Eye (tissue), 1 donor: ENCODE data around the gene DAZAP1.
A peak's percentile ranks its signal among the peaks of the same experiment; 100 is the strongest.
"Not testable (repeated sequence)": the region's sequence is repeated elsewhere in the genome, so short reads cannot be mapped to it uniquely, and the experiment has no call there.

Experiments used
- DNase-seq: peaks from one replicate; pipeline ENCODE4 v3.0.0-alpha.2; 2015

DAZAP1 gene

DNA sequence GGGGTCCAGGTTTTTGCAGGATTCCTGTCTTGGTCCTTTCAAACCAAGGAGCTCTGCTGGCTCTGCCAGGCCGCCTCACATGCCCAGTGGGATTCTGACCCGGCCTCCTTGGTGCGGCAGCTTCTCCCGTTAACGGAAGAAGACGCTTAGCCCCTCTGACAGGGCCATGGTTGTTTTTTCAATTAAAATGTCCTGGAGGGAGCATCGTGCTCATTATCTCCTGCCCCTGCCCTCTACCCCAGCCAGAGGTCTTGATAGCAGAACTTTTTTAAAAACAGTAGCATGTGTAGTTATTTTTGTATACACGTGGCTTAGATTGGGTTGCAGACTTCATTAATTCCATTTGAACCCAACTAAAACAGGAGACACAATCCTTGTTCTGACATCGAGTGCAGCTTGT is 19.4 kb downstream of the DAZAP1 start:
- DNase-seq: peak; percentile 72

DNA sequence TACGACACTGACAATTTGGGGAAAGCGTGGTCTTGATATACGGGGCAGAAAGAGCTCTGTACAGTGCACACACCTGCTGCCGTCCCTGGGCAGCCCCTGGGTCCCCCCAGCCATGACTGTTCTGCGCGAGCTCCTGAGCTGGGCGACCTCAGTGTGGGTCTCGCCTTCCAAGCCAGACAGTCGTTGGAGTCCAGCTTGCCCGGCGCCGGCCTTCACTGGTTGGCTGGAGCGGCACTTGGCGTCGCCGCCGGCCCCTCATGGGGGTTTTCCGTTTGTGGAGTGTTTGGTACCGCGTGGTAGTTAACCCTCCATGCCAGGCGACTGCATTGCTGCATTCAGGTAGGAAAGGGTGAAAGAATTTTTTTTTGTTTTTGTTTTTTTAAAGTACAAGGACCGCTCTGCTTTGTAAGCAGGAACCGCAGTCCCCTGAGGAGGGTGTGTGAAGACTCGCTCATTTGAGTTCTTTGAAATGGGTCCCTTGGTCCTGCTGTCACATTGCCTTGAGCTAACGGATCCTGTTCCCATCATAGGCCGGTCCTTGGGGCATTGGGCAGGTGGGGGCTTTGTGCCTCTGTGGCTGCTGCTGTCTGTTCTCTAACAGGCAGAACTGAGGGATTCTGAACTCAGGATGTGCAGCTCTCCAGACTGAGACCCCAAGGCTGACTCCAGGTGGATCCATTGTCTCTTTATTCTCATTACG is 20.0 kb downstream of the DAZAP1 start:
- no peak for DNase-seq

DNA sequence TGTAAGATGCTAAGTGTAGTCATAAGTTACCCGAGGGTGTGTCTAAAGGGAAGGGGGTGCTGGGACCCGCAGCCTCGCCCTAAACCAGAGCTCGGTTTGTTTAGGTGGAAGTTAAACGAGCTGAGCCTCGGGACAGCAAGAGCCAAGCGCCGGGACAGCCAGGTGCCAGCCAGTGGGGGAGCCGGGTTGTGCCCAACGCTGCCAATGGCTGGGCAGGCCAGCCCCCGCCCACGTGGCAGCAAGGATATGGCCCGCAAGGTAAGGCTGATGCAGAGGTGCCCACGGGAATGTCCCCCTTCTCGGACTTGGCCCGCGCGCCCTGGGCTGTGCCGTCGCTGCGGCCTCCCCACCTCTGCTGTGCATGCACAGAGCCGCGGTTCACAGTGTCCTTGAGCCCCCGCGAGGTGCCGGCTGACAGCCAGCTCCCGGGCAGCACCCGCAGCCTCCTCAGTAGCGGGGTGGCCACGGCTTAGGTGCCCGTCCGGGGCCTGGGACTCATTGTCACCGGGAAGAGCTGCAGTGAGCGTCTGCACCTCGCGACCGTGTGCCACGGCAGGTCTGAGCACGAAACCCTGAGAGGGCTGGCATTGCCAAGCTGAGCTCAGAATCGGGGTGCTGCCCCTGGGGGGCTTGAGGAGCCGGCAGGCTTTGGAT is 21.5 kb downstream of the DAZAP1 start:
- DNase-seq: no peak

DNA sequence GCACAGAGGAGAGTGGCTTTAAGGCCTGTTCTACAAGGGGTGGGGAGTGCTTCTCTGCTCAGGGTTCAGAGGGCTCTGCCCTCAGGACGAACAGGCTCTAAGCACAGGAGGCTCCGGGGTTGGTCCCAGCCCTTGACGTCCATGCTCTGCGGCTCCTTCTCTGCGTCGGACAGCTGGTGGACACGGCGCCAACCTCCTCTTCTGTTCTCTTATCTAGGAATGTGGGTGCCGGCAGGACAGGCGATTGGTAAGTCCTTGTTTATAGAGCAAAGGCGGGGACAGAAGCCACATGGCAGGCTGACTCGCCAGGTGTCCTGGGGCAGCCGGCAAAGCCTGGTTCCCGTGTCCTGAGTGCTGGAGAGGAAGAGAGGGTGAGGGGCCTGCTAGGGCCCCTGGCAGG is 22.4 kb downstream of the DAZAP1 start:
- DNase-seq: no peak

DNA sequence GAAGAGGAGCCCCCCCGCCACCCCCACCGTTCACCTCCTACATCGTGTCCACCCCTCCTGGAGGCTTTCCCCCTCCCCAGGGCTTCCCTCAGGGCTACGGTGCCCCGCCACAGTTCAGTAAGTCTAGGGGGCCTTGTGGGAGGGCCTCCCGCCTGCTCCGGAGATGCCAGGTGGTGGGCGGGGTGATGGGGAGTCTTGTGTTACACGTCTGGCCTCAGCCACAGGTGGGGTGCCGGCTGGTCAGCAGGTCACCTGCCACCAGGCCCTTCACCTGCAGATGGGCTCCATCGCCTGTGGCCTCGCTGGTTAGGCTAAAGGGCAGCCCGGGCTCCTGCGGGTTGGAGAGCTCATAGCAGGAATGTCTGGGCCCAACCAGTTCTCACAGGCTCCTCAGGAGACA is 22.9 kb downstream of the DAZAP1 start:
- no peak for DNase-seq

DNA sequence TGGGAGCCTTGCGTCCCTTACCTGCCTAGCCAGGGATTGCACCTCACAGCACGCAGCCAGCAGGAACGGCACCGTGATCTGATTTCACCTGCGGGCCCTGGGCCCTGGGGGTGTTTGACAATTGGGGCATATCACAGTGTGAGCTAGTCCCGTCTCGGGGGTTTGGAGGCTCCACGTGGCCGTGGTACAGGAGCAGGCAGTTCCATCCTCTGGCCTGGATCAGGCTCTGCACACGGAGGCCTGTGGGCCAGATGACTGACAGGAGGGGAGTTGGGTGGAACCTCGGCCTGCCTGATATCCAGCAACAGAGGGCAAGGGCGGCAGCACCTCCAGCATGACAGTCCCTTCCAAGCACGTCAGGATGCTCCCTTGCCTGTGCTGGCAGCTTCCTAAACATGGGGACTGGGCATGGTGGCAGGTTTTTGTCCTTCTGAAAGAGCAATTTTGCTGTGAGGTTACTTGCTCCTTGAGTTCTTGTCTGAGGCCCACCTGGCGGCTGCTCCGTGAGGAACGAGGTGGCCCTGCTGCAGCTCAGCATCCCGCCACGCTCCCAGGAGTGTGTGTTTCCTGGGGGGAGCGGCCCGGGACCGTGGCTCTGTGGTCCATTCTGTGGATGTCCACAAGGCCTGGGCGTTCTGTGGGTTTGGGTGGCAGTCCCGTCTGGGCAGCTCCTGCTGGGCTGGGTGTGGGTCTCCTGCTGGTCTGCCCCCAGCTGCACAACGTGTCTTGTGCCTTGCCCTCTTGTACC is 24.5 kb downstream of the DAZAP1 start:
- no peak for DNase-seq

DNA sequence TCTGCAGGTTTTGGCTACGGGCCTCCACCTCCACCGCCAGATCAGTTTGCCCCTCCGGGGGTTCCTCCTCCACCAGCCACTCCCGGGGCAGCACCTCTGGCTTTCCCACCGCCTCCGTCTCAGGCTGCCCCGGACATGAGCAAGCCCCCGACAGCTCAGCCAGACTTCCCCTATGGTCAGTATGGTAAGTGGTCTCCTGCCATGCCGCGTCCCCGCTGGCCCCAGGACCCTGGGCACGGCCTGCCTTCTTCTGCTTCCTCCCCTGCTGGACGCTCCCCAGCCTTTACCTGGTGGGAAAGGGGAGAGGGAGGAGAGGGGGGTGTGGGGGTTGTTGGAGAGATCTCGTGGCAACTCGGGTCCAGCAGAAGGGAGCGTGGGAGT is 25.1 kb downstream of the DAZAP1 start:
- no peak for DNase-seq

DNA sequence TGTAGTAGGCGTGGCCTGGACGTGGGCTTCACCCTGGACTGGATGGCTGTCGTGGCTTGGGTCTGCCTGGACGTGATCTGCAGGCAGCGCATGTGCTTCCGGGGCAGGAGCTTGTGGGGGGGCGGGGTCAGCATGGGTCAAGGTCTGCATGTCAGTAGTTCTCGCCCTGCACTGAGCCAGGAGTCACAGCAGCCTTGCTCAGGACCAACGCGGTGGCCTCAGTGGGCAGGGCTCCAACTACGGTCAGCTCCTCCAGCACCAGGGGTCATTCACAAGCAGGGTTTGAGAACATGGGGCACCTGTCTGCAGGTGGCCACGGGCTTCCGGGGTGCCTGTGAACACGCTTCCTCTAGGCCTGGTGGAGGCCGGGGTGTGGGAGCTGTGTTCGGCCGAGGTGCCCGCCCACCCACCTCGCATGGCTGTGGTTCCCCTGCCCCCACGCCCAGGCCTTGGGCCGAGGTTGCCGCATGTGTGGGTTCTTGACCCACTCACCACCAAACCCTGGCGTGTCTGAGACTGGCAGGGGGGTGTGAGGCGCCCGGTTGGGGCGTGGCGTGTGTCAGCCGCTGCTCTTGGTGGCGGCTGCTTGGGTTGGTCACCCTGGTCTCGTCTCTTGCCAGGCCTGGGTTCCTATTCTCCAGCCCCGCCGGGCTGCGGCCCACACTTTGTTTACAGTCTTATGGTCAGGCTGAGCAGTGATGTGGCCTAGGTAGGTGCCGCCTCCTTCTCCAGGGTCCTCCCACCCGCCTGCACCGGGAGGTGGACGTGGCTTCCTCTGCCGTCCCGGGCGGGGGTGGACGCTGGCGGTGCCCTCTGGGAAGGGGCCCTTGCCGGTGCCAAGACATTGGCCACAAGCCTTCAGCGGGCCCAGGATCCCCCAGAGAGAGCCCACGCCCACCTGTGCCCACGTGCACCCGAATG is 26.0 kb downstream of the DAZAP1 start:
- no peak for DNase-seq

DNA sequence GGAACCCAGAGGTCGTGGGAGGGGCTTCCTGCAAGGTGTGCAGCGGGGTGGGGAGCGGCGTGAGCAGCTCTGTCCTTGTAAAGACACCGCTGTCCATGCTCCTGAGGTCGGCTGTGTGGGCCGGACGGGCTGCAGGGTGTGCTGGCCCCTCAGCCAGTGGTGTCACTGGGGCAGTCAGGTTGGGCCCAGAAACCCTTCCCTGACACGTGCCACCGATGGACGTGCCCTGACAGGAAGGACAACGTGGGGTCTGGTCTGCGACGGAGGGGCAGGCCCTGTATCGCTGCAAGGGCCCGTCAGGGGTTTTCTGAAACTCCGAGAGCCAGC is 26.6 kb downstream of the DAZAP1 start:
- DNase-seq: no peak

DNA sequence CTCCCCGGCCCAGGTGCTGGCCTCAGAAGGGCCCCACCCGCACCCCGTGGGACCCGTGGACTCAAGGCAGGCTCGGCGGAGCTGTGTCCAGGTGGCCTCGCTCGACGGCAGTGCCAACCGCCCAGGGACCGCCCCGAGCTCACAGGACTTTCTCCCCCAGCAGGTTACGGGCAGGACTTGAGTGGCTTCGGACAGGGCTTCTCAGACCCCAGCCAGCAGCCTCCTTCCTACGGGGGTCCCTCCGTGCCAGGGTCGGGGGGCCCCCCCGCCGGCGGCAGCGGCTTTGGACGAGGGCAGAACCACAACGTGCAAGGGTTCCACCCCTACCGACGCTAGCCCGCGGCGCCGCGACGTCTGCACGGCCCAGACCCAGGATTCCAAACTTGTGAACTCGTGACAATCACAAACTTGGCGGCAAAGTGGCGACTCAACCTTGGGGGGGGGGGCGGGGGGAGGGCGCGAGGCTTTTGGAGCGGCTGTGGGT is 27.2 kb downstream of the DAZAP1 start:
- DNase-seq: no peak

DNA sequence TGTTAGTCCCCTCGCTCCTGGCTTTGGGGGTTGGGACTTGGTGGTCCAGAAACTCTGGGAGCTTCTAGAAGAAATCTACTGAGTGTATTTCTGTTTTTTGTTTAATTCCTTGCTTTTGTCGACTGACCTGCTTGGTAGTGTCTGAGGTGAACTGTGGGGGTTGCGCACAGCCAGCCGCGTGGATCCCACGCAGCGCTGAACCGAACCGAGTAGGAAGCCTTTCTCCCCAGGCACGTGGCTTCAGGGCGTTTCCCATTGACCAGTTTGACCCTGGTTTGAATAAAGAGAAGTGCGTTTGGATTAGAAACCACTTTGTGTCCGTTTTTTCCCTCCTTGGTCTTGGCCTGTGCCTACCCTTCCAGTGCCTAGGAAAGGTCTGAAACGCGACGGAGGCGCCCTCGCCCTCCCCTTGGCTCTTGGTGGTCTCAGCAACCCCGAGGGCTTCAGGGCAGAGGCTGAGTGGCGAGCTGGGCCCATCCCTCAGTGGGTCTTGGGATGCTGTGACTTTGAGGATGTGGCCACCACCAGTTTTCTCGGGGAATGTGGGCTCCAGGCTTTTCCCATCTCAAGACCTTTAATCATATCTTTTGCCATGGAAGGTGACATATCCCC is 28.1 kb downstream of the DAZAP1 start:
- DNase-seq: no peak

DNA sequence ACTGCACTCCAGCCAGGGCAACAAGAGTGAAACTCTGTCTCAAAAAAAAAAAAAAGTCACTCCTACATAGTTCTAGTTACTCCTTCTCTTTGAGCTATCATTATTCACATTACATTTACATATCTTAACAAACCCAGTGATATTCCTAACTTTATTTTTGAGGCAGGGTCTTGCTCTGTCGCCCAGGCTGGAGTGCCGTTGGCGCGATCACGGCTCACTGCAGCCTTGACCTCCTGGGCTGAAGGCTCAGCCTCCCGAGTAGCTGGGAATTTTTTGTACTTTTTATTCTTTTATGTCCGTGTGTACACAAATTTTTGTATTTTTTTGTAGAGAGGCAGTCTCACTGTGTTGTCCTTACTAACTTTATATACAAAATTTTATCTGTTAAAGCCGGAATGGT is 30.2 kb downstream of the DAZAP1 start:
- DNase-seq: no peak

DNA sequence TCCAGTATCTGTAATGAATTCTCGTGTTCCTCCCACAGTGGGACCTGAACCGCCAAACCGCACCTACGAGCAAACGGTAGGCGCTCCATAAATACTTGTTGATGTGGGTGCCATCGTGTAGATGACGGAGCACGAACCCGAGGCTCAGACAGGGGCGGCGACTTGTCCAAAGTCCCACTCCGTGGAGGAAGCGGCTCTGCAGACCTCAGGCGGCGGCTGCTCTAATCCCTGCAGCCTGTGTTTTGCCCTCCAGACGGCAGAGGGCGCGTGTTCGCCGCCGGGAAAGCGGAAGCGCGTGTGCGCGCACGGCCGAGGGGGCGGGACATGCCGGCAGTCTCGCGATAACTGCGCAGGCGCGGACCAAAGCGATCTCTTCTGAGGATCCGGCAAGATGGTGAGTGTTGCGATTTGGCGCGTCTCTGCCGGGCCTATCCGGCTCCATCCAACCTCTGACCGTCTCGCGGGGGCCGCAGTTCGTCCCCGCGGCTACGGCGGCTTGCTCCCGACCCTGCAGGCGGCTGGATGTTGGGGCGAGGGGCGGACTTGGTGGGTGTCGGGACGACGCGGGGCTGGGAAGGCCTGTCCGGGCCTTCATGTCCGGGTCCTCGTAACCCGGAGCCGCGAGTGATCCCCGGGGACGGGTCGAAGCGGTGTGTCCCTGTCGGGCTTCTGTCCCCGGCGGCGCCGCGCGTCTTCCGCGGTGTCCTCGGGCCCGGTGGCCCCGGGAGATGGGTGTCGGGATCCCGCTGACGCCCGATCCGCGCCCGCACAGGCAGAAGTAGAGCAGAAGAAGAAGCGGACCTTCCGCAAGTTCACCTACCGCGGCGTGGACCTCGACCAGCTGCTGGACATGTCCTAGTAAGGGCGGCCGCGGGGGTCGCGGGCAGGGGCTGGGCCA is 30.9 kb downstream of the DAZAP1 start, which contains the start of gene RPS15:
Gene RPS15 (plus strand): TSS at position 362 of the 898 bp plus-strand sequence. CDS start 30 bp downstream, at position 392.
- DNase-seq: peak; percentile 98

DNA sequence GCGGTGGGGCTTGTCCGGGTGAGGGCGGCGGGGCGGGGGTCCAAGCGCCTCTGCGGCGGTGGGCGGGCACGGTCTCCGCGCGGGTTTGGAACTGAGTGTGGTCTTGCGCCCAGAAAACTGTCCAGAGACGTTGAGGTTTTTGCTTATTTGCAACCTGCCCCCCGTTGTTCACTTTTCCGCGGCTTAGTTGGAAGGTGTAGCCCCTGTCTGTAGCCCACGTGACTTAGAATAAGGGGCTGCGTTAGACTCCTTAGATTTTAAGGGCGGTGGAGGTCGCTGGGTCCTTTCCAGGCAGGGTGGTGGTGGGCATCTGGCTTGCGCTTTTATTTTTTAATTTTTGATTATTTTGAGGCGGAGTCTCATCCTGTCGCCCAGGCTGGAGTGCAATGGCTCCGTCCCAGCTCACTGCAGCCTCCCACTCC is 31.6 kb downstream of the DAZAP1 start:
- DNase-seq: no peak

DNA sequence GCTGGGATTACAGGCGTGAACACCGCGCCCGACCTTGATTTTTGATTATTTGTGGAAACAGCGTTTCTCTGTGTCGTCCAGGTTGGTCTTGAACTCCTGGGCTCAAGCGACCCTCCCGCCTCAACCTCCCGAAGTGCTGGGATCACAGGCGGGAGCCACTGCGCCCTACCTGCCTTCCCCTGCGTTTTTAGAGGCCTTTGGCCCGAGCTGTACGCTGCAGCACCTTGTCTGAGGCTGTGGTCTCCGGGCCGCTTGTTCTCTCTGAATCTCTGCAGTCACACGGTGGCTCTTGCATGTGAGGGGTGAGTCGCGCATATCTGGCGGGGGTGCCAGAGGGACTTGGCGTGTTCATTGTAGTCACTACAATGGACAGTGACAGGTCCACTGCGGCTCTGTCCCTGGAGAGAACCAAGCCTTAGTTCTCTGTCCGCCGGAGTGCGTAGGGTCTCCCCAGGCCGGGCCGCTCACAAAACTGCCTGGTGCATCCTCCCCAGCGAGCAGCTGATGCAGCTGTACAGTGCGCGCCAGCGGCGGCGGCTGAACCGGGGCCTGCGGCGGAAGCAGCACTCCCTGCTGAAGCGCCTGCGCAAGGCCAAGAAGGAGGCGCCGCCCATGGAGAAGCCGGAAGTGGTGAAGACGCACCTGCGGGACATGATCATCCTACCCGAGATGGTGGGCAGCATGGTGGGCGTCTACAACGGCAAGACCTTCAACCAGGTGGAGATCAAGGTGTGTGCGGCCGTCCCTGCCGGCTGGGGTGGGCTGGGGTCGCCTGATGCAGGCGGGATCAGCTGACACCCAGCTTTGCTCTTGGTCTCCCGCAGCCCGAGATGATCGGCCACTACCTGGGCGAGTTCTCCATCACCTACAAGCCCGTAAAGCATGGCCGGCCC is 32.4 kb downstream of the DAZAP1 start:
- not testable (repeated sequence) for DNase-seq

DNA sequence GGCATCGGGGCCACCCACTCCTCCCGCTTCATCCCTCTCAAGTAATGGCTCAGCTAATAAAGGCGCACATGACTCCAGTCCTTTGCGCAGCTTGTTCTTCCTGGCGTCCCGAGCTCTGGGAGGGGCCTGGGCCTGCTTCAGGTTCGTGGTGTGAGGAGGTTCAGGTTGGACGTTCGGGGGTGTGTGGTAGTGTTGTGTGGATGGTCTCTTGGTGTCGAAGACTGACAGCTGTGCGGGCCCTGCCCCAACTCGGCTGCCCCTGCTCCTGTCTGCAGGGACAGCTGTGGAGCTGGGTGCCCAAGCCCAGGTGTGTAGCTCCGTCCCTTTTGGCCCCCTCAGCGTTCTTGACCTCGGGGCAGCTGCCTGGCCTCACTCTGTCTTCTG is 33.0 kb downstream of the DAZAP1 start:
- no peak for DNase-seq

DNA sequence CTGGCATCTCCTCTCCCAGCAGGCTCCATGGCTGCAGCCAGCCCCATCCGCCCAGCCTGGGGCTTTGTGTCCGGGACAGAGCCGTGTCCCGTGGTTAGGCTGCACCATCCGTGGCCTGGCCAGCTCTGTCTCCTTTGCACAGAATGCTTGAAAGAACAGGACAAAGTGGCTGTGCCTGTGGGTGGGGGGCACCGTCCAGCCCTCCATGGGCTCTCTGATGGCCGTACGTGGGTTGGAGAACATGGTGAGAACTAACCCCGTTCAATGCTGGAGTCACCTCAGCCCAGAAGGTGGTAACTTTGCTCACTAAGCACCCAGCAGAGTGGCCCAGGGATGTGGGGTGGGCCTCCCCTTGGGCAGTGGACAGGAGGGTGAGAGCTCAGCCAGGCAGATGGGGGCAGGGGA is 33.6 kb downstream of the DAZAP1 start:
- DNase-seq: no peak

DNA sequence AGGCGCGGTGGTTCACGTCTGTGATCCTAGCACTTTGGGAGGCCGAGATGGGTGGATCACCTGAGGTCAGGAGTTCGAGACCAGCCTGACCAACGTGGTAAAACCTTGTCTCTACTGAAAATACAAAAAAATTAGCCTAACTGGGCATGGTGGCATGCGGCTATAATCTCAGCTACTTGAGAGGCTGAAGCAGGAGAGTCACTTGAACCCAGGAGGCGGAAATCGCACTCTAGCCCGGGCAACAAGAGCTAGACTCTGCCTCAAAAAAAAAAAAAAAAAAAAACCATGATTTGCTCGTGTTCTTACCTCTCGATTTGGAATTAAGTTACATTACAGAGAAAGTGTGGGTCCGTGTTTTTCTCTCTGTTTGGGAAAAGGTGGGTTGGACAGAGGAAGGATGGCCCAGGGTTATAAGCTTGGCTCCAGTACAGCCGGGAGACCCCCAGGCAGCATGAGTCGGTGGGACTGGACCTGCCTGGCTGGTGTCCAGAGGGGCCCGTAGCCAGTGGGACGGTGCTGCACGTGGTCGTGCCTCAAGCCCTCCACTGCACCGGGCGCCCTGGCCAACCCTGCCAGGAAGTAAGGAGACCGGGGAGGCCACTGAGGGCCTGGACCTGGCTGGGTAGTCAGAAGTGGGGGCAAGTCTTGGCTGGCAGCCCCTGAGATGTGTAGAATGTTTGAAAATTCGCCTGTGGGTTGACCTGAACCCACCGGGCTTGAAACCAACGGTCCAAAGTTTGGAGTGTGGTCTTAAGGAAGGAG is 34.5 kb downstream of the DAZAP1 start:
- no peak for DNase-seq

DNA sequence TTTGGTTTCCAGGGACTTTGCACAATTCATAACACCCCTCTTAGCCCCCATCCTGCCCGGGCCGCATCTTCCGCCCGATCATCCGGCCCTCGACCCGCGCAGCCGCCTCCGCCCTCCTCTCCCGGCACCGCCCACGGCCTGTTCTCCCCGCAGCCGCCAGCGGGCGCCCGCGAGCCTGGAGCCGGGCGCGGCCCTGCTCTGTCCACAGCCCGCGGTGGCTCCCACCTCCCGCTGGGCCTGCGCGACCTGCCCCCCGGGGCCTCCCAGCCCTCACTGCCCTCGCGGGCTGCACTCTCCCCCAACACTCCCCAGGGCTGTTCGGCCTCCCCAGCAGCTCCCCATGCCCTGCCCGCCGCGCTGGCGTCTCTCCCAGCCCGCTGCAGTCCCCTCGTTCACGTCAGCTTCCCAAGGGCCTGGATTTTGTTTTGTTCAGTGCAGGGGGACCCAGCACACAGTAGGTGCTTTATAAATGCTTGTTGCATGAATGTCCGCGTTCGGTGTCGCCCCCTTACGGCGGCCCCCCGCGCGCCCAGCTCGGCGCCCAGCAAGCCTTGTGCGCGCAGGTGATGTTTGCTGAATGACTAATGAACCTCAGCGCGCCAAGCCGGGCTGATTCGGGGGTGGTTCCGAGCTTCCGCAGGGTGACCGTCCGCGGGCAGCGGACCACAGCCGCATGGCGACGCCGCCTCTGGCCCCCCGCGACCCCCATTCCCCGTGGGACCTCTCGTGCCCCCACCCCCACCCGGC is 38.0 kb downstream of the DAZAP1 start:
- peak; percentile 94 for DNase-seq
